Endodermal cell (in vitro differentiated cells): ENCODE results near the gene UBC. TPM values are rescaled to one million over a fixed set of nuclear protein-coding genes. Genes with fewer than 3 reads are reported as not detected.
"Not testable (repeated sequence)": the region's sequence is repeated elsewhere in the genome, so short reads cannot be mapped to it uniquely, and the experiment has no call there.

Source experiments
- DNase-seq: peaks from one replicate; pipeline ENCODE4 v3.0.0-alpha.2; 2017
- H3K27ac ChIP-seq: 2 replicates; pipeline ENCODE4 v1.5.1; 2013; ENCODE audit warnings: mild to moderate bottlenecking, low read depth, low read length, moderate library complexity
- H3K27me3 ChIP-seq: 2 replicates; pipeline ENCODE4 v1.6.1; 2013; ENCODE audit warnings: mild to moderate bottlenecking, low read length, moderate library complexity; ENCODE audit not compliant: insufficient read depth, control insufficient read depth, poor library complexity, severe bottlenecking
- H3K36me3 ChIP-seq: 2 replicates; pipeline ENCODE4 v1.7.0; 2013; ENCODE audit warnings: mild to moderate bottlenecking, low read length, moderate library complexity; ENCODE audit not compliant: control insufficient read depth, insufficient read depth
- H3K4me1 ChIP-seq: one replicate; pipeline ENCODE4 v1.7.0; 2013; ENCODE audit warnings: low read length; ENCODE audit not compliant: control insufficient read depth, insufficient read depth
- H3K4me3 ChIP-seq: 2 replicates; pipeline ENCODE4 v1.5.1; 2013; ENCODE audit warnings: mild to moderate bottlenecking, low read length, moderate library complexity
- H3K9ac ChIP-seq: 2 replicates; pipeline ENCODE4 v1.6.1; 2013; ENCODE audit warnings: mild to moderate bottlenecking, low read length, moderate library complexity; ENCODE audit not compliant: poor library complexity, severe bottlenecking; ENCODE audit errors: extremely low read depth
- H3K9me3 ChIP-seq: 2 replicates; pipeline ENCODE4 v1.6.1; 2013; ENCODE audit warnings: mild to moderate bottlenecking, low read length, moderate library complexity; ENCODE audit not compliant: control insufficient read depth
- H3K27ac Mint-ChIP-seq: 2 replicates; pipeline ENCODE4 v1.8.0; 2020; ENCODE audit warnings: mixed read lengths
- H3K27me3 Mint-ChIP-seq: 2 replicates; pipeline ENCODE4 v1.8.0; 2021; ENCODE audit warnings: mild to moderate bottlenecking, mixed read lengths; ENCODE audit not compliant: insufficient read depth
- H3K36me3 Mint-ChIP-seq: 2 replicates; pipeline ENCODE4 v1.8.0; 2020; ENCODE audit warnings: low read depth, mixed read lengths
- H3K4me1 Mint-ChIP-seq: 2 replicates; pipeline ENCODE4 v1.8.0; 2020; ENCODE audit warnings: mixed read lengths
- H3K4me3 Mint-ChIP-seq: 2 replicates; pipeline ENCODE4 v1.8.0; 2020; ENCODE audit warnings: mild to moderate bottlenecking, moderate library complexity, mixed read lengths
- H3K9me3 Mint-ChIP-seq: 2 replicates; pipeline ENCODE4 v1.8.0; 2020; ENCODE audit warnings: mild to moderate bottlenecking, mixed read lengths
- CTCF ChIP-seq: fragments of 200-600 bp; sonication (generic); conservative IDR thresholded peaks from 2 replicates; pipeline ENCODE4 v1.5.0; 2021; ENCODE audit warnings: antibody characterized with exemption, mild to moderate bottlenecking
- WGBS, 2 experiments: methylation state at CpG; one replicate each; pipeline versions ENCODE4 v1.1.5 to v1.1.7; 2013; ENCODE audit warnings: missing lambda C conversion rate in 2 of 2, mixed read lengths in 1 of 2; ENCODE audit not compliant: insufficient coverage in 1 of 2, insufficient read length in 1 of 2; 5-methylcytosine and 5-hydroxymethylcytosine counted together
- total RNA-seq, 2 donors: library from RNA; stranded (reverse); fragmentation: NEBNext Ultra II Directional in 1 of 2; extraction: Animal tissue kit (Norgen Biotek cat#: 25700) in 1 of 2; gene quantifications; 2 replicates in 1 of 2; 3 replicates in 1 of 2; pipeline ENCODE4 v1.2.1, GENCODE V29; 2021

Gene UBC
- total RNA-seq, 2 donors from 2014 or later, result 580 to 625 TPM

- Mint-ChIP-seq H3K4me1 (peaks cover 3% of the 10 kb centered on the region), H3K4me3 (no peak overlapping the region), H3K36me3 (no peaks in the 10 kb centered on the region), H3K27me3 (no peaks in the 10 kb centered on the region), H3K27ac (no peak overlapping the region), H3K9me3 (peaks cover 4% of the 10 kb centered on the region)
- no peak for TF ChIP-seq CTCF
- Histone ChIP-seq H3K9me3 (peaks cover 4% of the 10 kb centered on the region), H3K4me3 (no peak overlapping the region), H3K27ac (no peak overlapping the region), H3K36me3 (no peaks in the 10 kb centered on the region), H3K27me3 (no peaks in the 10 kb centered on the region), H3K4me1 (no peaks in the 10 kb centered on the region), H3K9ac (no peak overlapping the region)
- WGBS, 2 experiments, result 44 to 65% methylated on average over 2 to 3 of the region's 3 CpGs
- no peak for DNase-seq
These were observed 13.4 kb downstream of the UBC start for GRCh38 chr12:124901003-124901402.

GRCh38 chr12:124900345-124900795 is 14.1 kb downstream of the UBC start:
- H3K27ac Mint-ChIP-seq, H3K36me3 ChIP-seq, H3K9me3 Mint-ChIP-seq, H3K9me3 ChIP-seq, H3K36me3 Mint-ChIP-seq, DNase-seq, H3K27me3 Mint-ChIP-seq, H3K27ac ChIP-seq, H3K4me1 ChIP-seq, H3K4me3 ChIP-seq, H3K4me1 Mint-ChIP-seq, H3K27me3 ChIP-seq, H3K4me3 Mint-ChIP-seq, H3K9ac ChIP-seq: not testable (repeated sequence)
- 89 to 91% methylated on average over 7 to 8 of the region's 8 CpGs for WGBS, 2 experiments

GRCh38 chr12:124898923-124899294 is 15.5 kb downstream of the UBC start:
- Histone ChIP-seq H3K4me1 (no peaks in the 10 kb centered on the region), H3K36me3 (no peaks in the 10 kb centered on the region), H3K4me3 (no peak overlapping the region), H3K9ac (no peak overlapping the region), H3K27ac (no peak overlapping the region), H3K27me3 (no peaks in the 10 kb centered on the region), H3K9me3 (peaks cover 5% of the 10 kb centered on the region)
- no peak for TF ChIP-seq CTCF
- peaks cover 3% of the 10 kb centered on the region for H3K4me1 Mint-ChIP-seq
- H3K27me3 Mint-ChIP-seq, result no peaks in the 10 kb centered on the region
- no peak for DNase-seq
- H3K36me3 Mint-ChIP-seq, result no peaks in the 10 kb centered on the region
- 85 to 87% methylated on average over 4 to 5 of the region's 5 CpGs for WGBS, 2 experiments
- no peak overlapping the region for H3K4me3 Mint-ChIP-seq
- no peak overlapping the region for H3K27ac Mint-ChIP-seq
- peaks cover 6% of the 10 kb centered on the region for H3K9me3 Mint-ChIP-seq
